ENCODE measurements around the gene POLA2. TPM values are rescaled to one million over a fixed set of nuclear protein-coding genes. Genes with fewer than 3 reads are reported as not detected.

Gene POLA2, protein sequence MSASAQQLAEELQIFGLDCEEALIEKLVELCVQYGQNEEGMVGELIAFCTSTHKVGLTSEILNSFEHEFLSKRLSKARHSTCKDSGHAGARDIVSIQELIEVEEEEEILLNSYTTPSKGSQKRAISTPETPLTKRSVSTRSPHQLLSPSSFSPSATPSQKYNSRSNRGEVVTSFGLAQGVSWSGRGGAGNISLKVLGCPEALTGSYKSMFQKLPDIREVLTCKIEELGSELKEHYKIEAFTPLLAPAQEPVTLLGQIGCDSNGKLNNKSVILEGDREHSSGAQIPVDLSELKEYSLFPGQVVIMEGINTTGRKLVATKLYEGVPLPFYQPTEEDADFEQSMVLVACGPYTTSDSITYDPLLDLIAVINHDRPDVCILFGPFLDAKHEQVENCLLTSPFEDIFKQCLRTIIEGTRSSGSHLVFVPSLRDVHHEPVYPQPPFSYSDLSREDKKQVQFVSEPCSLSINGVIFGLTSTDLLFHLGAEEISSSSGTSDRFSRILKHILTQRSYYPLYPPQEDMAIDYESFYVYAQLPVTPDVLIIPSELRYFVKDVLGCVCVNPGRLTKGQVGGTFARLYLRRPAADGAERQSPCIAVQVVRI
- 10 to 100 TPM; 66.8 to 69.9 TPM for total RNA-seq

DNA sequence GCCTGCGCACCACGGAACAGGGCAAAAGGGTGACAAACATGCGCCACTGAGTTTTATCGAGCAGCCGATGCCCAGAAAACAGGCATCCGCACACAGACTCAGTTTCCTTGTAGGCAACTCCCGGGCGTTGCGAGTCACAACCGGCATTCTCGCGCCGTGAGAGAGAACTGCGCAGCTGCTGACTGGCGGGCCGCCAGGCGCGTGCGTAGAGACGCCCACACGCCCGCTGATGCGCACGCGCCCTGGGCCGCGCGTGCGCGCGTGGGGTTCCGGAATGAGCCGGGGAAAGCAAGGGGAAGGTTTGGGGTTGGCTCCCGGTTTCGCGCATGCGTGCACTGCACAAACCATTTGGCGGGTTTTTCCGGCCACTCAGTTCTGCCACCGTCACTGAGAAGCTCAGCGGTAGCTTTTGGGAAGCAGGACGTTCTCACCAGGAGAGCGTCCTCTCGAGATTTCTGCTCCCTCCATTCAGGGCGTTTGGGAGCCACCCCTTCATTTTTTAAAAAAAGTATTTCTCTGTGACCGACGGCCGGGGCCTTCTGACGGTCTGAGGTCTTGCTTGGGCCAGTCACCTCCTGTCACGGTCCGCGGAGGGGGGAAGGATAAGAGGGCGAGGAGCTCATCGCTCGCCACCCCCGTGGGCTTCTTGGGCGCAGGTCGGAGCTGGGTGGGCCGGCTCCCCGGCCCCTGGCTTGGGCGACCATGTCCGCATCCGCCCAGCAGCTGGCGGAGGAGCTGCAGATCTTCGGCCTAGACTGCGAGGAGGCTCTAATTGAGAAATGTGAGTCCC lies at the start of gene POLA2:
TSS of gene POLA2 (plus strand) at position 372 of the 790 bp plus-strand sequence. CDS start at position 703, 331 bp downstream.
- peak within 1 kb of the TSS; percentile 95 to 96 for H3K27ac Mint-ChIP-seq
- peak; percentile 98 to 99 for DNase-seq (ENCODE audit: low spot score in 2 of 2)
- H3K9me3 Mint-ChIP-seq = no peaks in the 10 kb centered on the region
- ATAC-seq = peak; percentile 88 to 94
- H3K36me3 Mint-ChIP-seq = peaks cover 20 to 24% of the 10 kb centered on the region in 2 donors

DNA sequence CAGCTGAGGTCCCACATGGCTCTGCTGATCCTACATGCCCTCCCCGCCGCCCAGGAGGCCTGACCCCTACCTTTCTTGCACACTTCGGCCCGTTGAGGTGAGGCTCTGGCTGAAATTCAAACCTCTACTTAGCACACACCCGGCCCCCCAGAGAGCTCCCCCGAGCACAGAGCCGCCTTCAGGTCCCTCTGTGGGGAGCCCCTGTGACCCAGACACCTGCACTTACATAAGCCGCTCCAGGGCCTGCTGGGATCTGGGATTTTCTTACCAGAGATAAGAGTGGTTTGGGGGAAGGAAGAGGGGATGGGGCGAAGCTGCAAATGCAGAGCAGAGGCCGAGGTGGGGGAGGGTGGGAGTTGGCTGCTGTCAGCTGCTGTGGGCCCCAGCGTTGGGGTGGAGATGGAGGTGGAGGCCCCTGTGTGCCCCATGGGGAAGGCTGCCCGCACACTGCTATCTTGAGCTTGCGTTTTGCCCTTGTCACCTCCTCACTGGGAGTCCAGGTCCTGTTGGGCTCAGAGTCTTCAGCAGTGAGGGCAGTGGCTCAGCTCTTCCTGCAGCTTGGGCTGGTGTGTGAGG lies 49.4 kb upstream of the POLA2 start:
- Mint-ChIP-seq H3K36me3 (peaks cover 0 to 4% of the 10 kb centered on the region in 2 donors), H3K27ac (no peak overlapping the region), H3K9me3 (peaks cover 5% of the 10 kb centered on the region in 2 donors)
- ATAC-seq (no peak), DNase-seq (ENCODE audit: low spot score in 2 of 2) (no peak)

DNA sequence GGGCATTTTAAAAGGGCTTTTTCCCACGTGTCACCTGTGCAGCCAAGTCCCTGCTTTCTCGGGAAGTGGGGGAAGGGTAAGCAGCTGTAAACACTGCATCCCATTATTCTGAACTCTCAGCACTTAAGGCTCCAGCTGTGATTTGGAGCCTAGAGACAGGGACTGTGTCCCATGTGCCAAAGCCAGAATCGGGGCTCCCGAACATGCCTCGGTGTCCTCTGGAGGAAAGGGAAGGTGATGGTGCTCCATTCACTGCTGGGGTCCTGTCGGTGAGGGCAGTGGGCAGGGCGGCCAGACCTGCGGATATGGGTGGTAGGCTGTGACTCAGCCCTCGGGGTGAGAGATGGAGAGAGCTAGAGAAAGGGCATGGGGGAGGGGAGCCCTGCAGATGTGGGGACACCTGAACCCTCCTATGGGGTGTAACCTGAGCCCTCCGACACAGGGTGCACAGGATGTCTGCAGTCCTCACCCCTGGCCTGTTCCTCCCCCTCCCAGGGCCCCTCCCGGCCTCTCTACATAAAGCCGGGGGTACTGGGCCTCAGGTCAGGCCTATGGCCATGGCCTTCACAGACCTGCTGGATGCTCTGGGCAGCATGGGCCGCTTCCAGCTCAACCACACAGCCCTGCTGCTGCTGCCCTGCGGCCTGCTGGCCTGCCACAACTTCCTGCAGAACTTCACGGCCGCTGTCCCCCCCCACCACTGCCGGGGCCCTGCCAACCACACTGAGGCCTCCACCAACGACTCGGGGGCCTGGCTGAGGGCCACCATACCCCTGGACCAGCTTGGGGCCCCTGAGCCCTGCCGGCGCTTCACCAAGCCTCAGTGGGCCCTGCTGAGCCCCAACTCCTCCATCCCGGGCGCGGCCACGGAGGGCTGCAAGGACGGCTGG lies 48.2 kb upstream of the POLA2 start:
- DNase-seq (ENCODE audit: low spot score in 2 of 2) (no peak), ATAC-seq (peak in 1 of 2 donors; percentile 23)
- H3K36me3 Mint-ChIP-seq = peaks cover 0 to 4% of the 10 kb centered on the region in 2 donors
- H3K27ac Mint-ChIP-seq = peak overlapping the region in 1 of 2 donors; percentile 23
- H3K9me3 Mint-ChIP-seq = peaks cover 5% of the 10 kb centered on the region in 2 donors

DNA sequence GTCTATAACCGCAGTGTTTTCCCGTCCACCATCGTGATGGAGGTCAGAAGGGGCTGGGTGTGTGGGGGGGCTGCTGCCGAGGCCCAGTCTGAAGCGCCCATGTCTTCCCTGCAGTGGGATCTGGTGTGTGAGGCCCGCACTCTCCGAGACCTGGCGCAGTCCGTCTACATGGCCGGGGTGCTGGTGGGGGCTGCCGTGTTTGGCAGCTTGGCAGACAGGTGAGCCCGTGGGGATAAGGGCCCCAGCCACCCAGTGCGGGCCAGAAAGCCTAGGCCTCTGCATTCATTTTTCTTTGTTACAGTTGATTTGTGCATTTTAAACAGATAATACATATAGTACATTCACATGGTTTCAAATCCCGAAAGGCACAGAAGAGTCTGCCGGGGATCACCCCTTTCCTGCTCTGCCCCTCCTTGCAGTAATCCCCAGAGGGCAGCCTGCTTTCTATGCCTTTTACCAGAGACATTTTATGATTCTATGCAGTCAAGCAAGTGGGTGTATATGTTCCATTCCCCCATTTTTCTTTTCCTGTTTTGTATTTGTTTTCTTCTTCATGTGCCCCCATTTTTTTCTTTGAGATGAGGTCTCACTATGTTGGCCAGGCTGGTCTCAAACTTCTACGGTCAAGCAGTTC lies 47.4 kb upstream of the POLA2 start:
- Mint-ChIP-seq H3K36me3 (peaks cover 0 to 4% of the 10 kb centered on the region in 2 donors), H3K27ac (no peak overlapping the region), H3K9me3 (peaks cover 5% of the 10 kb centered on the region in 2 donors)
- no peak for DNase-seq (ENCODE audit: low spot score in 2 of 2)
- ATAC-seq = no peak

DNA sequence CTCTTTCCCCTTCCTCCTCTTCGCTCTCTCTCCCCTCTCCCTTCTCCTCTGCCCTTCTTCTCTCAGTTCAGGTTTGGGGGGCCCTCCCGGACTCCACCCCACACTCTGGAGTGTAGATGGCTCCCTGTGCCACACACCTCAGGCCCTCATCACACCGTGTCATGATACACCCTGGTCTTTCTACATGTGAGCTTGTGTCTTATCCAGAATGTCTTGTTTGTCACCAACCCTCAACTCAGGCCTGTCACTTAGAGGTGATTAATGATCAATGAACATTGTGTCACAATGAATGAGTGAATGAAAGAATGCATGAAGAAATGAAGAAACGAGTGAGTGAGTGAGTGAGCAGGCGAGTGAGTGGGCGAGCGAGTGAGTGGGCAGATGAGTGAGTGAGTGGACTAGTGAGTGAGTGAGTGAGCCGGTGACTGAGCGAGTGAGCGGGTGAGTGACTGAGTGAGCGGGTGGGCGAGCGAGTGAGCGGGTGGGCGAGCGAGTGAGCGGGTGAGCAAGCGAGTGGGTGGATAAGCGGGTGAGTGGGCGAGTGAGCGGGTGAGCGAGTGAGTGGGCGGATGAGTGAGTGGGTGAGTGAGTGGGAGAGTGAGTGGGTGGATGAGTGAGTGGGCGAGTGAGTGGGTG lies 46.2 kb upstream of the POLA2 start:
- H3K36me3 Mint-ChIP-seq = peaks cover 0 to 4% of the 10 kb centered on the region in 2 donors
- ATAC-seq (peak; percentile 54 to 64), DNase-seq (ENCODE audit: low spot score in 2 of 2) (no peak)
- H3K27ac Mint-ChIP-seq = peak overlapping the region; percentile 81 to 99
- H3K9me3 Mint-ChIP-seq = peaks cover 5% of the 10 kb centered on the region in 2 donors

DNA sequence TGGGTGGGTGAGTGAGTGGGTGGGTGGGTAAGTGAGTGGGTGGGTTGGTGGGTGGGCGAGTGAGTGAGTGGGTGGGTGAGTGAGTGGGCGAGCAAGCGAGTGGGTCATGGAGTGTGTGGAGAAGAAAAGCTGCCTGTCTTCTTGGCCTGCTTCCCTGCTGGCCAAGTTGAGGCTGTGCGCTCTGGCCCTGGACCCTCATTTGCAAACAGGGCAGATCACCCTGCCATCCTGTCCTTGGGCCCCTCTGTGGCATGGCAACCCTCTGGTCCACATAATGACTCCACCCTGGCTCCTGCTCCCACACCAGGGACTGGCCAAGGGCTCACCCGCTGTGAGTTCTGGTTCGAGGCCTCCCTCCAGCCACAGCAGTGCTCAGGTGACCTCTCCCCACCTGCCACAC lies 44.9 kb upstream of the POLA2 start:
- Mint-ChIP-seq H3K9me3 (peaks cover 5% of the 10 kb centered on the region in 2 donors), H3K27ac (peak overlapping the region in 1 of 2 donors; percentile 87), H3K36me3 (peaks cover 0 to 4% of the 10 kb centered on the region in 2 donors)
- ATAC-seq = peak in 1 of 2 donors; percentile 46
- DNase-seq (ENCODE audit: low spot score in 2 of 2) = no peak

DNA sequence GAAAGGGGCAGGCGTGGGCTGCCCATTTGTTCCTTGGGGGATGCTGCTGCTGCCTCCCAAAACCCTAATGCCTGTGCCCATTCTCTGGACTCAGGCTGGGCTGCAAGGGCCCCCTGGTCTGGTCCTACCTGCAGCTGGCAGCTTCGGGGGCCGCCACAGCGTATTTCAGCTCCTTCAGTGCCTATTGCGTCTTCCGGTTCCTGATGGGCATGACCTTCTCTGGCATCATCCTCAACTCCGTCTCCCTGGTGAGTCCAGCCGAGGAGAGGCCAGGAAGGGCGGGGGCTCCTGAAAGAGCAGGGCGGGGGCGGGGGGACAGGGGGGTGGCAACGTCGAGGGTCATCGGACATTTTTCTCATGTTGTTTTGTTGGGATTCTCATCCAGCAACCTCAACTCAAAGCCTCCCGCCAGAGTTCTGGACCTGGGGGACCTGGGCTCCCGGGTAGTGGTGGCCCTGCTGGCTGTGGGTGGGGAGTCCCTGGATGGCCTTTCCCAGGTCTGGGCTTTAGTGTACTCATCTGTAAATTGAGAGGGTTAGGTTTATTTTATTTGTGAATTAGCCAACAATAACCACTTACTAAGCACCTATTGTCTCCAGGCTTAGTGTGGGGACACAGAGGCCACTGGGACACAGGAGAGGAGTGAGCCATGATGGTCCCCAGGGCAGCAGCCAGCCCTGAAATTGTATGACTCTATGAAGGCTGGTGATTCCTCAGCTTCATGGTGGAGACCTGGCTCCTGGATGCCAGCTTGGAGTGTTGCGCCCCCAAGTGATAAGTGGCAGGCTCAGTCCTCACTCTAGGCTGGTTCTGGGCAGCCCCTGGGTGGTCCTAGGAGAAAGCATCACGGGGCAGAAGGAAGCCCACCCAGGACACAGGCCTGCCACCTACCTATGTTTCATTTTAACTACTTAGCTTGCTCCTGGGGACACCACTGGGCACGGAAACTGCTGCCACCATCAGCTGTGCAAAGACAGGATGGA lies 44.0 kb upstream of the POLA2 start:
- Mint-ChIP-seq H3K36me3 (peaks cover 0 to 4% of the 10 kb centered on the region in 2 donors), H3K27ac (no peak overlapping the region), H3K9me3 (peaks cover 5% of the 10 kb centered on the region in 2 donors)
- DNase-seq (ENCODE audit: low spot score in 2 of 2) = no peak
- ATAC-seq = no peak

DNA sequence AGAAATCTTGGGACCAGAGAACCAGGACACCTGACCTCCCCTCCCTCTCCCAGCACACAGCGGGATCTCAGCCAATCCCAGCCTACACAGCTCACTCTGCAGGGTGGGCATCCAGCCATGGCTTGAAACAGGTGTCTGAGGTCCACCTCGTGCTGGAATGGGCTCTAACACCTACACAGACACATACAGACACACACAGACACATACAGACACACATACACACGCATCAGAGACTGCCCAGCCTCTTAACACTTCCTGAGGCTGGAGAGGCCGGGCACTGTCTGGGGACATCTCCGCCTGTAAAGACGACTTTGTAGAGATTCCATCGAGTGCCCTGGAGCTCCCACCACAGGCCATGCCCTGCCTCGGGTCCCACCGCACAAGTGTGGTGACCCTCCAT lies 43.3 kb upstream of the POLA2 start:
- H3K27ac Mint-ChIP-seq = no peak overlapping the region
- ATAC-seq = no peak
- peaks cover 5% of the 10 kb centered on the region in 2 donors for H3K9me3 Mint-ChIP-seq
- peaks cover 0 to 4% of the 10 kb centered on the region in 2 donors for H3K36me3 Mint-ChIP-seq
- no peak for DNase-seq (ENCODE audit: low spot score in 2 of 2)

DNA sequence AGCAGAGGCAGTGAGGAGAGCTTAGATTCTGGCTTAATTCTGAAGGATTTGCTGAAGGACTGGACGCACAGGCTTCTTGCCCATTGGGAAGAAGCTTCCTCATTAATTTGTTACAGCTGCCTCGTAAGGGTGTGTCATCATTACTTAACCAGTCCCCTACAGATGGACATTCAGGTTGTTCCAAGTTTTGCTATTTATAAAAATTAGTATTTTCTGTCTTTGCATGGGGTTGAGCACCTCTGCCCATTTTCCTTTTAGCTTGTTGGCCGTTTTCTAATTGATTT lies 41.9 kb upstream of the POLA2 start:
- Mint-ChIP-seq H3K36me3 (peaks cover 0 to 4% of the 10 kb centered on the region in 2 donors), H3K27ac (no peak overlapping the region), H3K9me3 (peaks cover 5% of the 10 kb centered on the region in 2 donors)
- ATAC-seq = no peak
- DNase-seq (ENCODE audit: low spot score in 2 of 2) = no peak

DNA sequence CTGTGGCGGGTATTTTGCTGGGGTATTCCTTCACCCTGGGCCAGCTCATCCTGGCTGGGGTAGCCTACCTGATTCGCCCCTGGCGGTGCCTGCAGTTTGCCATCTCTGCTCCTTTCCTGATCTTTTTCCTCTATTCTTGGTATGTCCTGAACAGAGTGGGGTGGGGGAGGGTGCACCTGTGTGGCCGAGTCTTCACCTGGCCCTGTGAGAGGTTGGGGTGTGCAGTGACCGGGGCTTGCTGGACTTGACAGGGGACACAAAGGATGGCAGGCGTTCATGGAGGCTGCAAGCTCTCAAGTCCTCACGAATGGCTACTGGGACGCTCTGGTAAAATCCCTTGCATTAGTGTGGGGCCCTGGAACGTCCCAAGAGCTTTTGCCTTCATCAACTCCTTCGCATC lies 40.7 kb upstream of the POLA2 start:
- DNase-seq (ENCODE audit: low spot score in 2 of 2) (peak in 1 of 2 donors; percentile 23), ATAC-seq (no peak)
- Mint-ChIP-seq H3K27ac (no peak overlapping the region), H3K36me3 (no peaks in the 10 kb centered on the region), H3K9me3 (no peaks in the 10 kb centered on the region)

DNA sequence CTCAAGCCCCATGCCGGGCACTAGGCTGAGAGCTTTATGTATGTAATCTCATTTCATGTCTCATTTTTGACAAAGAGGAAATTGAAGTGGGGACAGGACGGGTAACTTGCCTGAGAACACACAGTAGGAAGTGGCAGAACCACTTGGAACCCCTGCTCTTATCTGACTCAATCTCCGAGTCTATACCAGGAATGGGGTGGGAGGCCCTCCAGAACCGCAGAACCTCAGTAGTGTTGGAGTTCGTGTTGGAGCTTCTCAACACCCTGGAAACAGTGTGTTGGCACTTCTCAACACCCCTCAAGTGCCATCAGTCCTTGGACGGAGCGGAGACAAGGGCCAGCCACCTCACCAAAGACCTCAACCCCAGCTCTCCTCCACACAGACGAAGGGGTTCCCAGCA lies 38.8 kb upstream of the POLA2 start:
- Mint-ChIP-seq H3K9me3 (no peaks in the 10 kb centered on the region), H3K36me3 (no peaks in the 10 kb centered on the region)

DNA sequence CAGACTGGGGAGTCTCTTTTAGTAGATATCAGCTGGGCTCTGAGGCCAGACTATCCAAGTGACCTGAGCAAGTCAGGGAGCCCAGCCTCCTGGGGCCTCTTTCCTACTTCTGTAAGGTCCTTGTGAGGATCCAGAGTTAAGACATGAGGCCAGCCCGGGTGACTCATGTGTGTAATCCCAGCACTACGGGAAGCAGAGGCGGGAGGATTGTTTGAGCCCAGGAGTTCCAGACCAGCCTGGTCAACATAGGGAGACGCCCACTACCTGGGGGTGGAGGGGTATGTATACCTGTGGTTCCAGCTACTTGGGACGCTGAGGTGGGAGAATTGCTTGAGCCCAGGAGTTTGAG lies 36.9 kb upstream of the POLA2 start:
- H3K9me3 Mint-ChIP-seq = no peaks in the 10 kb centered on the region
- no peaks in the 10 kb centered on the region for H3K36me3 Mint-ChIP-seq
- ATAC-seq (peak in 1 of 2 donors; percentile 3), DNase-seq (ENCODE audit: low spot score in 2 of 2) (no peak)
- no peak overlapping the region for H3K27ac Mint-ChIP-seq

More for the DNA sequence above, 38.8 kb upstream of the POLA2 start:
- ATAC-seq (no peak), DNase-seq (ENCODE audit: low spot score in 2 of 2) (no peak)
- H3K27ac Mint-ChIP-seq = no peak overlapping the region

DNA sequence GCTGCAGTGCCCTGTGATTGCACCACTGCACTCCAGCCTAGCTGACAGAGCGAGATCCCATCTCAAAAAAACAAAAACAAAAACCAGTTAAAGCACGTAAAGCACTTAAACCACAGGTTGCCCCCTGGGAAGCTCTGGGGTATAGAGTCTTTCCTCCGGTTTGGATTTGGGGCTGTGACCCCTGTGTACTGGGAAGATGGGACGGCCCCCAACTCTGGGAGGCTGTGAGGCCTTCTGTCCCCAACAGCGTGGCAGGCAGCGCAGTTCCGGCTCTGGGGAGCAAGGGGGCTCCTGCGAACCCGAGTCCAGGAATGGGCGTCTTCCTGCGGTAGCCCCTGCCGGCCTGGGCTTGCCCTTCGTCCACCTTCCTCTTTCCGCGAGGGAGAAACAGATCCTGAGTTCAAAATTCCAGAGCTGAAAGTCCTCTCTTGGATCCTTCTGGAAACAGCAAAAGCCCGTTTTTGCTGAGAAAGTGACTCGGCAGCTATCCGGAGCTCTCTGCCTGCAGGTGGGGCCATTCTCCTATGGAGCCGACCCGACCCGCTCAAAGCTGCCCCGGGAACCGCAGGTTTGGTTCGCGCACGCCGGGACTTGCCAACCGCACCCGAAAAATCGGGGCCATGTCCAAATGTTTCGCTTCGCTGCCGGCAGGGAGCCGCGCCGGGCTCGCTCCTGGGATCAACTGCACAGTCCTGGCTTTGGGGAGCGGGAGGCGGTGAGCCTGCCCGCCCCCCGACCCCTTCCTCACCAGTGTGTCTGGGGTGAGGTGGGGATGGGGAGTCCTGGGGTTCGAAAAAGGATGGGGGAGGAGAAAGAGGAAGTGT lies 36.3 kb upstream of the POLA2 start:
- Mint-ChIP-seq H3K27ac (no peak overlapping the region), H3K36me3 (no peaks in the 10 kb centered on the region), H3K9me3 (no peaks in the 10 kb centered on the region)
- DNase-seq (ENCODE audit: low spot score in 2 of 2) (peak in 1 of 2 donors; percentile 60), ATAC-seq (peak; percentile 90 to 92)

DNA sequence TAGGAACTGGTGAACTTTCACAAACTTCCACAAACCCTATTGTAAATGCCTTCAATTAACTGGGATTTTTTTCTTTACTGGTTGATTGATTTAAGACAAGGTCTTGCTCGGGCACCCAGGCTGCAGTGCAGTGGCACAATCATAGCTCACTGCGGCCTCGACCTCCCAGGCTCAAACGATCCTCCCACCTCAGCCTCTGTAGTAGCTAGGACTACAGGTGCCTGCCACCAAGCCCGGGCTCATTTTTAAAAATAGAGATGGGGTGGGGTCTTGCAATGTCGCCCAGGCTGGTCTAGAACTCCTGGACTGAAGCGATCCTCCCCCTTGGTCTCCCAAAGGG lies 35.7 kb upstream of the POLA2 start:
- Mint-ChIP-seq H3K9me3 (no peaks in the 10 kb centered on the region), H3K27ac (no peak overlapping the region), H3K36me3 (no peaks in the 10 kb centered on the region)
- DNase-seq (ENCODE audit: low spot score in 2 of 2) (no peak), ATAC-seq (peak in 1 of 2 donors; percentile 23)

All from activated naive CD4-positive, alpha-beta T cell treated with anti-CD3 and anti-CD28 coated beads, Interleukin-2, amount 50 U/mL, for 72 hours (primary cell).